Subcutaneous adipose tissue (tissue), 4 donors: ENCODE measurements around the gene FBXO34. TPM values are rescaled to one million over a fixed set of nuclear protein-coding genes. Genes with fewer than 3 reads are reported as not detected.

Experiments used
- total RNA-seq, 4 donors: library from RNA; depleted of rRNA; stranded (reverse); fragments of >200 nt; gene quantifications; one replicate each; pipeline ENCODE4 v1.1.0, GENCODE V29; 2016
- TF ChIP-seq, protein P1 (sequence below): fragments of 450-650 bp; IDR thresholded peaks from one replicate; pipeline ENCODE4 v1.5.1; 2016; ENCODE audit warnings: low read depth, mild to moderate bottlenecking, control low read depth, antibody characterized with exemption, moderate library complexity

Gene FBXO34
- total RNA-seq, 4 donors from 2014 or later, result 18.4 to 23.5 (median 21.6) TPM

DNA sequence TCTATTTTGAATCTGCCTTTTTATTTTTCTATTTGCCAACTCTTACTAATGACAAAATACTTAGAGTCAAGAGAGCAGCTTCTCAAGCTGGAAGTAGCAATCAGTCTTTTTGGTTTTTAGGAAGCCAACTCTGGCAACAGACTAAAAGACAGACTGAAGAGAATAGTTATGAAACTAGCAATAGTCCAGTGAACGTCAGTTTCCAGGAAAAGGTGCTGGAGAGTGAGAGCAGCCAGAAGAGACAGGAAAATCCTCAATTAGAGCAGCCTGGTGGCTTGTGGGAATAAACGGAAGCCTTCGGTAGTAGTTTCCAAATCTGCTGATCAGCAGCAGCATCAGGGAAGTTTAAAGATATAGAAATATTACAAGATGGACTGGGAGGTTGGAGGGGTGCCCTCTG is 113.3 kb downstream of the FBXO34 start:
- TF ChIP-seq, protein P1, sequence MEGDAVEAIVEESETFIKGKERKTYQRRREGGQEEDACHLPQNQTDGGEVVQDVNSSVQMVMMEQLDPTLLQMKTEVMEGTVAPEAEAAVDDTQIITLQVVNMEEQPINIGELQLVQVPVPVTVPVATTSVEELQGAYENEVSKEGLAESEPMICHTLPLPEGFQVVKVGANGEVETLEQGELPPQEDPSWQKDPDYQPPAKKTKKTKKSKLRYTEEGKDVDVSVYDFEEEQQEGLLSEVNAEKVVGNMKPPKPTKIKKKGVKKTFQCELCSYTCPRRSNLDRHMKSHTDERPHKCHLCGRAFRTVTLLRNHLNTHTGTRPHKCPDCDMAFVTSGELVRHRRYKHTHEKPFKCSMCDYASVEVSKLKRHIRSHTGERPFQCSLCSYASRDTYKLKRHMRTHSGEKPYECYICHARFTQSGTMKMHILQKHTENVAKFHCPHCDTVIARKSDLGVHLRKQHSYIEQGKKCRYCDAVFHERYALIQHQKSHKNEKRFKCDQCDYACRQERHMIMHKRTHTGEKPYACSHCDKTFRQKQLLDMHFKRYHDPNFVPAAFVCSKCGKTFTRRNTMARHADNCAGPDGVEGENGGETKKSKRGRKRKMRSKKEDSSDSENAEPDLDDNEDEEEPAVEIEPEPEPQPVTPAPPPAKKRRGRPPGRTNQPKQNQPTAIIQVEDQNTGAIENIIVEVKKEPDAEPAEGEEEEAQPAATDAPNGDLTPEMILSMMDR, result no peak

DNA sequence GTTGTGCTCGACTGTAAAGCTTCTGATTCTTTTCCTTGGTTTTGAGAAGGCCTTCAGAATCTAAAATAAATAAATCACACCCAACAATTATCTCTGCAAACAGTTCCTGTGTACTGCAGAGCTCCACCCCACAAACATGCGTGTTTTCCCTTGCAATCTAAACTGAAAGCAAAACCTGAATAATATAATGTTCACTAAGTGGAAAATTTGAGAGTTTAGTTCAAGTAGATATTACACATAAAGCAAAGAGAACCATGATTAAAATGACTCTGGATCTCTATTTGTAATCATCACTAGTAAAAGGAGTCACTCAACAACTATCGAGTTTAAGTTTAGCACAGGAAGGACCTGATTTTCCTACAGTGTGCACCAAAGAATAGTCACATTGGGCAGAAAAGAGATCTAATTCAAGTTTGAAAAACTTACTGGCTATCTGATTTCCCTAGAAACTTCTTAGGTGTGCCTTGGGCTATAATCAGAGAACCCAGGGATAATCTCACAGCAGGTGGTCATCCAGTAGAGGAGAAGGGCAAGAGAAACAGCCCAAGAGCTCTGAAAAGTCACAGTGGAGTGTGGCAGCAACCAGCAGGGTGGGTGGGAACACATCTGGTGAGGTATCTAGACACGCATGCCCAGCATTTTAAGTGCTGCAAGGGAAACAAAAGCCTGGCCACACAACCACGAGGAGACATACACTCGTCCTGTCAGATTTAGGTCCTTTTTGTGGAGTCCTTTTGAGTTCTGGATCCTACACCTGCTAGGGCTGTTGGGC is 115.0 kb downstream of the FBXO34 start:
- TF ChIP-seq, protein P1, result no peak

DNA sequence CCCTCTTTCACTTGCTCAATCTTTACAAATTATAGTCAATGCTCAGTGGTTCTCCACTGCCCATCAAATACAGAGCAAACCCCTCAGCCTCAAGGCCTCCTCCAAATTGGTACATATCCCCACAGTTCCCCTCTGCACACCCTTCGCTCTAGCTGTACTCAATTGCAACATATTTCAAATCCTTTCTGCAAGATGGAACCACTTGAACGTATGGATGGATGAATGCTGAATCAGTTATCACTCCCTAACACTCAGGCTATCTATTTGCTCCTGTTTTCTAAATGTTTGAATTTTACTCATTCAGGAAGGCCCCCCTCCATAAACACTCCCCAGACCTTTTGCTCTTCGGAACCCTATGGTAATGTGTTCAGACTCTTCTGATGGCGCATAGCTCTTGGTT is 115.9 kb downstream of the FBXO34 start:
- TF ChIP-seq, protein P1, result no peak

DNA sequence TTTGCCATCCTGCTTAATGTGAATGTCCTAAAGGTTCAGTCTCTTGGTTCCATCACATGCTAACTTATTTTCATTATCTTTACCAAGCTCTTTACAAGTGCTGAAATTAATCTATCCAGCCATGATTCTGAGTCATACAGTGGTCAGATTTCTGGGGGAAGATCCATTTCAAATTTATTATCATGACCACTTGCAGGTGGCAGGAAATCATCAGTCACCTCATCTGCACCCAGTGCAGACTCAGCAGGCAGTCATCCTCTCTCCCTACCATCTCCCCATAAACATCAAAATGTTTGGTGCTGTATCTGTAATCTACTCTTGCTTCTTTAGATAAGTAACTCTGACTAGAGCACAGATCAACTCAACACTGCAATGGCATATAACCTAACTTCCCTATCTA is 116.9 kb downstream of the FBXO34 start:
- TF ChIP-seq, protein P1, result no peak

DNA sequence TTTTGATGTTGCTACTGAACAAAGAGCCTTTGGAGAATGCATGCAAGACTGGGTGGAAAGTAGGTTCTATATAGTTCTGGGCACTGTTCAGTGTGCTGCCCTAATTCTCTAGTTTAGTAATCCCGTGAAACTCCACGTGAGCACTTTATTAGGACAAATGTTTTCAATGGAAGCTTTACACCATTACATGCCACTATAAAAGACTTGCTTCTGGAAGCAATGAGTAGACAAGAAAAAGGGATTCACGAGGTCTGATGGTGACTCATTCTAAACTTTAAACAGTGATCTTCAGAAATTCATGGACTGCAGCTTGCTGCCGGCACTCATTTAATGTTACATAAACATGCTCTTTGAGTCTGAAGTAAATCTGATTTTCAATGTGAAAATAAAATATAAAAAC is 118.1 kb downstream of the FBXO34 start:
- TF ChIP-seq, protein P1, result no peak

DNA sequence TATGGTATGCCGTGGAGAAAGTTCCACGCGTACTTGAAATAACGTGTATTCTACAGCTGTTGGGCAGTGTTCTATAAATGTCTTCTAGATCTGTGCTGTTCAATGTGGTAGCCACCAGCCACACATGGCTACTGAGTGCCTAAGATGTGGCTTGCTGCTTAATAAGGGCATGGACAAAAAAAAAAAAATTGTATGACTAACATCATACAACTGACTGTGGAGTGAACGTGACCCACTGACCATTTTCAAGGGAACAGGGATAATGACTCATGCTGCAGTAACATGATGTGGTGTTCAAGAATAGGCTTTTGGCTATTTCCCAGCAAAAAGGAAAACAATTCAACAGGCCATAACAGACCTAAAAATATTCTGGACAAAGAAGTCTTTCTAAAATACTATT is 127.5 kb downstream of the FBXO34 start:
- TF ChIP-seq, protein P1, result no peak

DNA sequence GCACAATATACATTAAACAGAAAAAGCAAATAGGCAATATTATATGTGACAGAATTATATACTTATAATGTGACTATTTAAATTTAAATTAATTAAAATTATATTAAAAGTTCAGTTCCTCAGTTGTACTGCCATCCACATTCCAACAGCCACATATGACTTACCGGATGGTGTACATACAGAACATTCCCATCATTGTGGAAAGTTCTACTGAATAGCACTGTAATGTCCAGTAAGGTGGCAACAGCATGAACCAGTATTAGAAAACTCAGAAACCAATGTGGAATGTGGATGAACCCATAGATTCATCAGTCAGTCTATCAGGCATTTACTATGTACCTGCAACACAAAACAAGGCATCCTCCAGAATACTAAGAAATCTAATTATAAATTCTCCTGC is 128.0 kb downstream of the FBXO34 start:
- TF ChIP-seq, protein P1, result no peak
